ENCODE results near the gene NDUFA6.

NDUFA6 gene

GRCh38 chr22:42069801-42070516 lies 20.6 kb downstream of the NDUFA6 start:
- DNase-seq, result no peak

GRCh38 chr22:42068291-42068690 lies 22.3 kb downstream of the NDUFA6 start:
- DNase-seq, result no peak

GRCh38 chr22:42067671-42068251 lies 22.8 kb downstream of the NDUFA6 start:
- no peak for DNase-seq

- DNase-seq, result no peak
Measured at GRCh38 chr22:42066937-42067336, 23.6 kb downstream of the NDUFA6 start.

GRCh38 chr22:42066126-42066761 lies 24.3 kb downstream of the NDUFA6 start:
- no peak for DNase-seq

- DNase-seq, result no peak
Measured at GRCh38 chr22:42065438-42066125, 25.0 kb downstream of the NDUFA6 start.

GRCh38 chr22:42064629-42065028 lies 25.9 kb downstream of the NDUFA6 start:
- DNase-seq, result no peak

GRCh38 chr22:42062506-42063170 lies 27.9 kb downstream of the NDUFA6 start:
- no peak for DNase-seq

- no peak for DNase-seq
Measured at GRCh38 chr22:42061041-42061440, 29.5 kb downstream of the NDUFA6 start.

GRCh38 chr22:42060489-42060888 lies 30.1 kb downstream of the NDUFA6 start:
- DNase-seq, result no peak

GRCh38 chr22:42056757-42057511 lies 33.6 kb downstream of the NDUFA6 start:
- DNase-seq, result no peak

GRCh38 chr22:42052765-42053164 lies 37.8 kb downstream of the NDUFA6 start:
- no peak for DNase-seq

- DNase-seq, result no peak
Measured at GRCh38 chr22:42050641-42051180, 39.9 kb downstream of the NDUFA6 start.

- no peak for DNase-seq
Measured at GRCh38 chr22:42041784-42042183, 48.8 kb downstream of the NDUFA6 start.

GRCh38 chr22:42039271-42039670 lies 51.3 kb downstream of the NDUFA6 start:
- DNase-seq, result peak; percentile 43

Data from fibroblast of skin of right quadriceps (primary cell).